Measurements from ENCODE around the gene MRPS21. TPM values are rescaled to one million over a fixed set of nuclear protein-coding genes. Genes with fewer than 3 reads are reported as not detected.

The MRPS21 gene
- polyA plus RNA-seq, 1 experiment, result 30.5 TPM

DNA sequence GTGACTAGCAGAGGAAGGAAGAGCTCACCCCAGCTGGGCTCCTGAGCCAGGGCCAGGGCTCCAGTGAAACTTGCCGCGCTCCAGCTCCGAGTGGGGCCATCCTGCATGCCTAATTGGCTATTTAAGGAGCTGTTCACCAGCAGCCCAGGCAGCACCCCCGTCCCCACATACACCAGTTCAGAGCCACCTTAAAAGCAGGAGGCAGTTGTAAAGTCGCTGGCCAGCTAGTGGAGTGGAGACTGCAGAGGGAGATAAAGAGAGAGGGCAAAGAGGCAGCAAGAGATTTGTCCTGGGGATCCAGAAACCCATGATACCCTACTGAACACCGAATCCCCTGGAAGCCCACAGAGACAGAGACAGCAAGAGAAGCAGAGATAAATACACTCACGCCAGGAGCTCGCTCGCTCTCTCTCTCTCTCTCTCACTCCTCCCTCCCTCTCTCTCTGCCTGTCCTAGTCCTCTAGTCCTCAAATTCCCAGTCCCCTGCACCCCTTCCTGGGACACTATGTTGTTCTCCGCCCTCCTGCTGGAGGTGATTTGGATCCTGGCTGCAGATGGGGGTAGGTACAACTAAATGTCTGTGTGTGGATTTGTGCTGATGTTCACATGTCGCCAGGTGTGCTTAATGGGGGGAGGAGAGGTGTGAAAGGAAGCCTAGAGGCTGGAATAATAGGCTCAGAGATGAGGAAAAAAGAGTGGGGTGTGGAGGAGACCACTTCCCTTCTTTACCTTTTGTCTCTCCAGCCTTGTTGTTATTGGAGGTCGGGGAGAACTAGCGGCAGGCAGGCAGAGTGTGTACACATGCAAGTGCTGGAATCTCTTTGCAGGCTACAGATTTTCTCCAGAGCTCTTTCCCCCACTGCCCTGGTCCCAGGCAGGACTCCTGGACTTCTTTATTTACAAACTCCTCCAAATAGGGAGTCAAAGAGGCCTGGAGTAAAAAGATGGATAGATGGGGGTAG is 35.8 kb upstream of the MRPS21 start, which contains the start of gene CA14:
Gene CA14, plus strand, starts transcription at position 151 of the 962 bp plus-strand sequence. Its CDS starts 355 bp downstream, at position 506.
- Histone ChIP-seq H3K36me3 (ENCODE audit: control insufficient read depth, insufficient read depth, low read length) (no peaks in the 10 kb centered on the region), H3K27me3 (ENCODE audit: control insufficient read depth, insufficient read depth, low read length) (peaks cover 6% of the 10 kb centered on the region), H3K4me3 (ENCODE audit: low read depth, low read length) (no peak within 1 kb of the TSS)
- POLR2A ChIA-PET, result no interaction called here
- TF ChIP-seq CTCF (IDR thresholded peaks at IDR 0.05; ENCODE audit: insufficient read depth, low read depth, low read length), result no peak
- CTCF ChIA-PET, result interaction anchor here (0.8 to 14.1 kb wide), 3 partner anchors 14 to 738 kb away, joined by 3 to 208 read pairs (median 85); partner anchors contain the start of genes APH1A, C1orf54 and CIART
- DNase-seq (ENCODE audit: low read depth), result no peak

- ChIA-PET CTCF (interaction anchor here (1.8 to 14.1 kb wide), 2 partner anchors 14 to 24 kb away, joined by 9 to 208 read pairs; partner anchors contain the start of genes C1orf54 and CIART), POLR2A (interaction anchor here (0.7 to 1.2 kb wide), 2 partner anchors 10 to 86 kb away, joined by 3 to 5 read pairs; partner anchors contain the start of gene APH1A)
- H3K27me3 ChIP-seq (ENCODE audit: control insufficient read depth, insufficient read depth, low read length), result peaks cover 6% of the 10 kb centered on the region
- no peak overlapping the region for H3K4me3 ChIP-seq (ENCODE audit: low read depth, low read length)
- TF ChIP-seq CTCF (IDR thresholded peaks at IDR 0.05; ENCODE audit: insufficient read depth, low read depth, low read length), result no peak
- H3K36me3 ChIP-seq (ENCODE audit: control insufficient read depth, insufficient read depth, low read length), result no peaks in the 10 kb centered on the region
- DNase-seq (ENCODE audit: low read depth), result no peak
Observed at GRCh38 chr1:150259217-150259616, 34.4 kb upstream of the MRPS21 start.

GRCh38 chr1:150259758-150260669 is 33.6 kb upstream of the MRPS21 start:
- H3K27me3 ChIP-seq (ENCODE audit: control insufficient read depth, insufficient read depth, low read length), result peaks cover 6% of the 10 kb centered on the region
- CTCF ChIA-PET, result interaction anchor here (1.8 to 14.1 kb wide), 2 partner anchors 13 to 23 kb away, joined by 9 to 208 read pairs; partner anchors contain the start of genes C1orf54 and CIART
- no peak overlapping the region for H3K4me3 ChIP-seq (ENCODE audit: low read depth, low read length)
- DNase-seq (ENCODE audit: low read depth), result no peak
- POLR2A ChIA-PET, result interaction anchor here (0.7 to 1.2 kb wide), 2 partner anchors 9 to 87 kb away, joined by 3 to 5 read pairs; partner anchors contain the start of gene APH1A
- TF ChIP-seq CTCF (IDR thresholded peaks at IDR 0.05; ENCODE audit: insufficient read depth, low read depth, low read length), result no peak
- H3K36me3 ChIP-seq (ENCODE audit: control insufficient read depth, insufficient read depth, low read length), result 0 out of 2 replicates have a peak, but pooled peaks cover 3% of the 10 kb centered on the region

DNA sequence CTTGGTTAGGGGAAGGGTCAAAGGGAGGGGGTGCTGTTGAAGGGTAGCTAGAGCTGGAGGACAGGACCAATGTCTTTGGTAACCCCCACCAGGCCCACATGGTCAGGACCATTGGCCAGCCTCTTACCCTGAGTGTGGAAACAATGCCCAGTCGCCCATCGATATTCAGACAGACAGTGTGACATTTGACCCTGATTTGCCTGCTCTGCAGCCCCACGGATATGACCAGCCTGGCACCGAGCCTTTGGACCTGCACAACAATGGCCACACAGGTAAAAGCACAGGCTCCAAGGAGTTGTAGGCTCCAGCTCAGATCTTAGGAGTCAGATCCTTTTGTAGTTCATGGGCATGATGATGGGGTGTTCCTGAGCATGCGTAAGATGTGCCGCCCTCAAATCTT is 32.3 kb upstream of the MRPS21 start:
- Histone ChIP-seq H3K27me3 (ENCODE audit: control insufficient read depth, insufficient read depth, low read length) (peaks cover 6% of the 10 kb centered on the region), H3K4me3 (ENCODE audit: low read depth, low read length) (no peak overlapping the region), H3K36me3 (ENCODE audit: control insufficient read depth, insufficient read depth, low read length) (peaks cover 11% of the 10 kb centered on the region)
- no peak for TF ChIP-seq CTCF (IDR thresholded peaks at IDR 0.05; ENCODE audit: insufficient read depth, low read depth, low read length)
- ChIA-PET POLR2A (interaction anchor here (0.6 kb wide), 1 partner anchor 103 kb away, joined by 4 read pairs; the partner anchor contains the start of gene RPRD2), CTCF (interaction anchor here (14.1 kb wide), 1 partner anchor 22 kb away, joined by 208 read pairs; the partner anchor contains the start of gene CIART)
- DNase-seq (ENCODE audit: low read depth), result no peak

All from BJ (cell line).